Left colon (tissue), 2 donors: ENCODE results near the gene IGF2R. TPM values are rescaled to one million over a fixed set of nuclear protein-coding genes. Genes with fewer than 3 reads are reported as not detected.
A peak's percentile ranks its signal among the peaks of the same experiment; 100 is the strongest.
"Not testable (repeated sequence)": the region's sequence is repeated elsewhere in the genome, so short reads cannot be mapped to it uniquely, and the experiment has no call there.

Experiments
- ATAC-seq: fragments of 200-7000 bp; cut with Tn5 transposase; one replicate; pipeline ENCODE4 v1.9.1; 2020; ENCODE audit warnings: mild to moderate bottlenecking, moderate library complexity
- DNase-seq, 2 donors: peaks; one replicate each; pipeline ENCODE4 v3.0.0-alpha.2; 2020
- intact Hi-C, 2 donors: fragments of 100-400 bp; cut with DNase I in 1 of 2; cut with micrococcal nuclease in 1 of 2; formaldehyde crosslinking; loops; one replicate each; pipeline versions ENCODE4 v1.11.2 to v1.14.0; 2022; cut with DNase I, micrococcal nuclease
- total RNA-seq, 2 donors: library from RNA; stranded (reverse); fragmentation: NEBNext Ultra II Directional; extraction: Animal tissue kit (Norgen Biotek cat#: 25700); gene quantifications; one replicate each; pipeline ENCODE4 v1.2.1, GENCODE V29; 2021
- donor health status: DM: no; HTN: no; CAD: no.
- donor health status: DM: yes; HTN: yes; CAD: no.

Gene IGF2R
- total RNA-seq, 2 donors from 2014 or later: 97.3 to 100 TPM

DNA sequence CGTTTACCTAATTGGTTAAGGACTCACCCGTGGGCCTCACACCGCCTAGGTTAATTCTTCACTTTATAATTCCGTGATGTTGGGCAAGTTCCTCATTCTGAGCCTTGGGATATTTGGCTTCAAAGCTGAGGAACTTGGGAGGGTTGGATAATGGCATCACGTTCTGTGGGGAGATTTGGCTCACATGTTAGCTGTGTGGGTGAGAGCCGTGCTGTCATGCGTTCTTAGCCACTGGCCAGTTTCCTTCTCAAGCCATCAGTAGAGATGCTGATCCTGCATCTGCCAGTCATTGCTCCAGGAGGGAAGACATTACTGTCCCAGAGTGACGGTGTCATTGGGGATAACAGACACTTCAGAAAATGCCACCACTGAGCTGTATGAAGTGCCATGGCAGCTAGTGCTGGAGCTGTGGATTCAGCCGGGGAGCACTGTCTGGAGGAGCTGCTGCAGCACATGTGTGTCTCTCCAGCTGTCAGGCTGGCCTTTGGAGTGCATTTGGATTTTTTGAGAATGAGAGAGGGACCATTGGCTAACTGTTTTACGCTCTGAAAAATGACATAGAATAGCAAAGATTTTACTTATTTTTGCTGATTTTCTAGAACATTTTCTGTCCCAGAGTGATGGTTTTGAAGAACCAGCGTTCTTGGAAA is 16.5 kb downstream of the IGF2R start:
- DNase-seq: no peak
- ATAC-seq: no peak
- intact Hi-C loops: no loop called here

GRCh38 chr6:159988983-159989454 is 20.1 kb downstream of the IGF2R start:
- ATAC-seq (no peak), DNase-seq (no peak)
- intact Hi-C loops: no loop called here

GRCh38 chr6:159989492-159990480 is 20.9 kb downstream of the IGF2R start:
- intact Hi-C loops: no loop called here
- no peak for DNase-seq
- ATAC-seq: peak; percentile 30

- intact Hi-C loops: no loop called here
- DNase-seq (no peak), ATAC-seq (no peak)
These were observed 23.5 kb downstream of the IGF2R start for GRCh38 chr6:159992366-159992765.

DNA sequence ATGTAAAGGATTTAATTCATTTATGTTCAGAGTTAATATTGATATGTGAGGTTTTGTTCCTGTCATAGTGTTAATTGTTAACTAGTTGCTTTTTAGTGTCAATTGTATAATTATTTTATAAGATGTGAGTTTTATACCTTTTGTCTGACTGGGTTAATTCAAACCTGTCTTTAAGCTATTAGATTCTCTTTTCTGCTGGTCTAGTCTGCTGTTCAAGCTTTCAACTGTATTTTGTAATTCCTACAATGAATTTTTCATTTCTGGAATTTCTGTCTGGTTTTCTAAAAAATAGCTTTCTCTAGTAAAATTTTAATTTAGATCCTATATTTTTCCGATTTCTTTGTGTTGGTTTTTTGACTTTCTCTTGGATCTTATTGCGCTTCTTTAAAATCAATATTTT is 26.5 kb downstream of the IGF2R start:
- ATAC-seq (no peak), DNase-seq (no peak)
- intact Hi-C loops: no loop called here

DNA sequence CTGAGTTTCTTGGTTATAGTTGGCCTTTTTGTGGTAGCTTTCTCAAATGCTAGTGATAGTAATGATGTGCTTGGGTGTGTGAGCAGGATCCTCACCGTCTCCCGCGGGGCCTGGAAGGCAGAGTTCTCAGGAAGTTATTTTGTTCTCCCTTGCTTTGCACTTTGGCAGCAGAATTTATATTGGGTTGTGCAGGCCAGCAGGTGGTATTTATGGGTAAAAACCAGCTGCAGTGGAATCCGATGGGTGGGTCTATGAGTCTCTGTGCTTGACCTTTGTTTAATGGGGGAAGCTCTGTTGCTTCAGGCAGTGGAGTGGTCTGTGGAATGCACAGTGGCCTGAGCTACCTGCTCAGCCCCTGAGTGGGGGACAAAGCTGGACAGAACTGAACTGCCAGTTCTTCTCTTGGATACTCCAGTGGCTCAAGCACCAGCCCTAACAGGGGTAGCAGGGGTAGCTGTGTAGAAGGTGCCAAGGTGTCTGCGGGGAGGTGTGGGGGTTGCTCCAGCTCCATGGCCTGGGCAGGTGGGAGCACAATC is 27.3 kb downstream of the IGF2R start:
- intact Hi-C loops: no loop called here
- peak; percentile 76 for ATAC-seq

GRCh38 chr6:159996626-159997497 is 28.0 kb downstream of the IGF2R start:
- DNase-seq (no peak), ATAC-seq (peak; percentile 18)
- intact Hi-C loops: no loop called here

More for the DNA sequence above, 27.3 kb downstream of the IGF2R start:
- DNase-seq: no peak

DNA sequence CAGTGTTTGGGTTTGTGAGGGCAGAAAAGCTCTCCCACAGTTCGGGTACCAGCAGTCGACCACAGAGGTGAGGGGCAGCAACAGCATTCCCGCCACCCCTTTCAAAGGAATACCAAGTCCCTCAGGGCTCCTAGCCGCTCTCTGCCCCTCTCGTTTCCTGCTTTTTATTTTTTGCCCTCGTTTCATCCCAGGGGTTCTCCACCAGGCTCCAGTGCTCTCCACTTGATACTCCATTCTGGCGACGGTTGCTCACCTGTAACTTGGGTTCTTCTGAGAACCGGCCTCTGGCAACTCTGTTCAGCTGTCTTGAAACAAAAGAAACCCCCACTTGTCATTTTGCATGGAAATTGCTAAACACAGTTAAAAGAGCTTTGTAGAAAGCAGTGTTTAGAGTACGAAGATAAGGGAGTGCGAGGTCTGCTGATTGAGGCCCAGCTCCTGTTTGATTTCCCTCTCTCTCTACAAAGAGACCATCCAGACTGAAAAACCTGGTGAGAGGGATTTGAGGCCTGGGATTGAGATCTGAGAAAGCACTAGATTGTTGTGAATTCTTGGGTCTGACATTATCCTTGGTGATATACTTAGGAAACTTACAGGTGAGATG is 28.7 kb downstream of the IGF2R start:
- intact Hi-C loops: no loop called here
- DNase-seq (no peak), ATAC-seq (no peak)

DNA sequence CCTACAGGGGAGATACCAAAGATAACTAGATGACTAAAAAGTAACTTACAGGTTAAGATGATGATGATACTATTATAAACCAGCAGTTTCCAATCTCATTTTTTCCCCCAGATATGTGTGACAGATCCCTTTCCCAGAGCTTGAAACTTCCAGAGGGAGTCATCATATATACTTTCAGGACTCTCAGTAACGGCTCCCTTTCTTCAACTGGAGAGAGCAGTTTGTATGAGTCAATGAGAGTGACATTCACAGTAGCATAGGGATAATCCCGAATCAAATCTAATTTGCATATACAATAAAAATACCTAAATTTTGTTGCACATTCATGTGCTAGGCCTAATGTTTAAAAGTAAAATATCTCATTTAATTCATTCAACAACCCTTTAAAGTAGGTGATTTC is 29.7 kb downstream of the IGF2R start:
- intact Hi-C loops: no loop called here
- no peak for DNase-seq
- ATAC-seq: no peak

- intact Hi-C loops: no loop called here
- DNase-seq (no peak), ATAC-seq (no peak)
These were observed 30.4 kb downstream of the IGF2R start for GRCh38 chr6:159999240-159999671.

- ATAC-seq (no peak), DNase-seq (no peak)
- intact Hi-C loops: no loop called here
These were observed 31.4 kb downstream of the IGF2R start for GRCh38 chr6:160000280-160000704.

GRCh38 chr6:160000893-160001427 is 32.1 kb downstream of the IGF2R start:
- DNase-seq, ATAC-seq, intact Hi-C loops: not testable (repeated sequence)

DNA sequence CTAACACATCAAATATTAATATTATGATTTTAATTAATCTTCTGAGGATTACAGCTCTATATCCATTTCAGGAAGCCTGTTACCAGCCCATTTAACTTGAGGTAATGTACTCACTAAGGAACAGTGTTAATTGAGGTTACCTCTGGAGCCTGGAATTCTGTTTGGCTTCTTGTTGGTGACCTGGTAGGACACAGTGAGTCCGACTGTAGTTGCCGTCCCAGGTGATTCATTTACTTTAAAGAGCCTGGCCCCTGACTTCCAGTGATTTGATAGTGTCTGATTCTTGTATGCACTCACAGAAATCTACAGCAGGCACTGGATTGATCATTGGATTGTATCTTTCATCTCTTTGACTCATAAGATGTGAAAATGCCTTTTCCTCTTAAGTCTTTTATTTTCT is 34.0 kb downstream of the IGF2R start:
- ATAC-seq: no peak
- no peak for DNase-seq
- intact Hi-C loops: no loop called here

- intact Hi-C loops: no loop called here
- peak; percentile 59 for ATAC-seq
- no peak for DNase-seq
These were observed 35.1 kb downstream of the IGF2R start for GRCh38 chr6:160004018-160004417.

- ATAC-seq: peak; percentile 21
- no peak for DNase-seq
- intact Hi-C loops: no loop called here
These were observed 35.7 kb downstream of the IGF2R start for GRCh38 chr6:160004419-160005175.

- DNase-seq (no peak), ATAC-seq (no peak)
- intact Hi-C loops: no loop called here
These were observed 36.3 kb downstream of the IGF2R start for GRCh38 chr6:160005211-160005610.

DNA sequence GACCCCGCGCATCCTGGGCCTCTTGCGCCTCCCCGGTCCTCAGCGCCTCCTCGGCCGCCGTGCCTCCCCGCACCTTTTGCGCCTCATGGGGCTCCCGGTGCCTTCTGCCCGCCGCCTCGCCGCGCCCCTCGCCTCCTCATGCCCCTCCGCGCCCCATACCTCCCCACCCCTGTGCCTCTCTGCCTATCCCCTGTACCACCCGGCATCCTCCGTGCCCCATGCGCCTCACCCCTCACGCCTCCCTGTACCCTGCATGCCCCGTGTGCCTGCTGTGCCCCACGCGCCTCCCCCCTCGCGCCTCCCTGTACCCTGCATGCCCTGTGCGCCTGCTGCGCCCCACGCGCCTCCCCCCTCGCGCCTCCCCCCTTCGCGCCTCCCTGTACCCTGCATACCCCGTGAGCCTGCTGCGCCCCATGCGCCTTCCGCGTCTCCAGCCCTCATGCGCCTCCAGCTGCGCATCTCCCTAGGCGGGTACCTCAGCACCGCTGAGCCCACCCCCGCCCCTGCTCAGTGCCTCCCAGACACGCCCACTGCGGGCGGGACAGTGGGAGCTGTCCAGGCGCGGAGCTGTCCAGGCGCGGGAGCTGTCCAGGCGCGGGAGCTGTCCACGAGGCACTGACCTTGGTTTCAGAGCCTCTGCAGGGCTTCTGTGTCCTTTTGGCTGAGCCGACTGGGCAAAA is 37.1 kb downstream of the IGF2R start:
- DNase-seq (no peak), ATAC-seq (peak; percentile 52)
- intact Hi-C loops: no loop called here
